ENCODE results near the gene HSD17B14.
A peak's percentile ranks its signal among the peaks of the same experiment; 100 is the strongest.
"Not testable (repeated sequence)": the region's sequence is repeated elsewhere in the genome, so short reads cannot be mapped to it uniquely, and the experiment has no call there.

HSD17B14 gene

GRCh38 chr19:48872182-48872883, 36.0 kb upstream of the HSD17B14 start, which contains the start of gene PPP1R15A:
Gene PPP1R15A, plus strand, starts transcription at chr19:48872421. Its CDS starts 813 bp downstream, at chr19:48873234.
- H3K27me3 Mint-ChIP-seq (ENCODE audit: low read depth), result peaks cover 2% of the 10 kb centered on the region
- no peaks in the 10 kb centered on the region for H3K9me3 Mint-ChIP-seq
- DNase-seq (ENCODE audit: low spot score), result peak; percentile 99
- H3K36me3 Mint-ChIP-seq (ENCODE audit: low read depth), result peaks cover 39% of the 10 kb centered on the region
- H3K4me1 Mint-ChIP-seq (ENCODE audit: low read depth), result peaks cover 41% of the 10 kb centered on the region
- H3K4me3 Mint-ChIP-seq, result peak within 1 kb of the TSS; percentile 100
- peak within 1 kb of the TSS; percentile 100 for H3K27ac Mint-ChIP-seq

- Mint-ChIP-seq H3K27ac (peak overlapping the region; percentile 100), H3K4me1 (ENCODE audit: low read depth) (peaks cover 41% of the 10 kb centered on the region), H3K4me3 (peak overlapping the region; percentile 100), H3K36me3 (ENCODE audit: low read depth) (peaks cover 39% of the 10 kb centered on the region)
- not testable (repeated sequence) for H3K9me3 Mint-ChIP-seq; DNase-seq (ENCODE audit: low spot score); H3K27me3 Mint-ChIP-seq (ENCODE audit: low read depth)
Measured at GRCh38 chr19:48871471-48872181, 35.3 kb upstream of the HSD17B14 start.

GRCh38 chr19:48870048-48870447, 33.8 kb upstream of the HSD17B14 start:
- Mint-ChIP-seq H3K4me1 (ENCODE audit: low read depth) (peaks cover 28% of the 10 kb centered on the region), H3K27me3 (ENCODE audit: low read depth) (peaks cover 5% of the 10 kb centered on the region), H3K36me3 (ENCODE audit: low read depth) (peaks cover 25% of the 10 kb centered on the region), H3K9me3 (no peaks in the 10 kb centered on the region), H3K4me3 (no peak overlapping the region), H3K27ac (no peak overlapping the region)
- DNase-seq (ENCODE audit: low spot score), result no peak

GRCh38 chr19:48868114-48868886, 32.0 kb upstream of the HSD17B14 start, which contains the start of gene PLEKHA4:
Gene PLEKHA4, minus strand, starts transcription at chr19:48868617. Its CDS starts 997 bp downstream, at chr19:48867620.
- H3K4me3 Mint-ChIP-seq, result no peak within 1 kb of the TSS
- H3K9me3 Mint-ChIP-seq, result no peaks in the 10 kb centered on the region
- no peak within 1 kb of the TSS for H3K27ac Mint-ChIP-seq
- no peak for DNase-seq (ENCODE audit: low spot score)
- H3K27me3 Mint-ChIP-seq (ENCODE audit: low read depth), result peaks cover 5% of the 10 kb centered on the region
- H3K36me3 Mint-ChIP-seq (ENCODE audit: low read depth), result peaks cover 8% of the 10 kb centered on the region
- peaks cover 14% of the 10 kb centered on the region for H3K4me1 Mint-ChIP-seq (ENCODE audit: low read depth)

GRCh38 chr19:48867746-48868113, 31.4 kb upstream of the HSD17B14 start:
- H3K4me1 Mint-ChIP-seq (ENCODE audit: low read depth), result peaks cover 8% of the 10 kb centered on the region
- no peaks in the 10 kb centered on the region for H3K9me3 Mint-ChIP-seq
- H3K27me3 Mint-ChIP-seq (ENCODE audit: low read depth), result peaks cover 5% of the 10 kb centered on the region
- H3K27ac Mint-ChIP-seq, result no peak overlapping the region
- H3K4me3 Mint-ChIP-seq, result no peak overlapping the region
- DNase-seq (ENCODE audit: low spot score), result no peak
- H3K36me3 Mint-ChIP-seq (ENCODE audit: low read depth), result peaks cover 4% of the 10 kb centered on the region

- no peaks in the 10 kb centered on the region for H3K9me3 Mint-ChIP-seq
- peaks cover 6% of the 10 kb centered on the region for H3K4me1 Mint-ChIP-seq (ENCODE audit: low read depth)
- no peak overlapping the region for H3K4me3 Mint-ChIP-seq
- peaks cover 5% of the 10 kb centered on the region for H3K27me3 Mint-ChIP-seq (ENCODE audit: low read depth)
- no peak overlapping the region for H3K27ac Mint-ChIP-seq
- DNase-seq (ENCODE audit: low spot score), result no peak
- peaks cover 1% of the 10 kb centered on the region for H3K36me3 Mint-ChIP-seq (ENCODE audit: low read depth)
Measured at GRCh38 chr19:48867123-48867745, 30.9 kb upstream of the HSD17B14 start.

- no peak overlapping the region for H3K27ac Mint-ChIP-seq
- peaks cover 5% of the 10 kb centered on the region for H3K27me3 Mint-ChIP-seq (ENCODE audit: low read depth)
Measured at GRCh38 chr19:48866692-48867091, 30.4 kb upstream of the HSD17B14 start.

GRCh38 chr19:48862827-48863226, 26.5 kb upstream of the HSD17B14 start:
- Mint-ChIP-seq H3K4me1 (ENCODE audit: low read depth) (peaks cover 1% of the 10 kb centered on the region), H3K4me3 (no peak overlapping the region), H3K9me3 (no peaks in the 10 kb centered on the region), H3K27ac (no peak overlapping the region), H3K27me3 (ENCODE audit: low read depth) (peaks cover 5% of the 10 kb centered on the region), H3K36me3 (ENCODE audit: low read depth) (no peaks in the 10 kb centered on the region)
- DNase-seq (ENCODE audit: low spot score), result no peak

More at GRCh38 chr19:48866692-48867091, 30.4 kb upstream of the HSD17B14 start:
- DNase-seq (ENCODE audit: low spot score), result no peak
- Mint-ChIP-seq H3K4me1 (ENCODE audit: low read depth) (peaks cover 3% of the 10 kb centered on the region), H3K9me3 (no peaks in the 10 kb centered on the region), H3K36me3 (ENCODE audit: low read depth) (no peaks in the 10 kb centered on the region), H3K4me3 (no peak overlapping the region)

- Mint-ChIP-seq H3K4me1 (ENCODE audit: low read depth) (peaks cover 1% of the 10 kb centered on the region), H3K36me3 (ENCODE audit: low read depth) (no peaks in the 10 kb centered on the region), H3K27ac (no peak overlapping the region), H3K9me3 (no peaks in the 10 kb centered on the region), H3K27me3 (ENCODE audit: low read depth) (peaks cover 3% of the 10 kb centered on the region), H3K4me3 (no peak overlapping the region)
- no peak for DNase-seq (ENCODE audit: low spot score)
Measured at GRCh38 chr19:48861313-48861712, 25.0 kb upstream of the HSD17B14 start.

- Mint-ChIP-seq H3K27ac (no peak overlapping the region), H3K36me3 (ENCODE audit: low read depth) (no peaks in the 10 kb centered on the region), H3K9me3 (no peaks in the 10 kb centered on the region), H3K4me3 (peak overlapping the region; percentile 9), H3K27me3 (ENCODE audit: low read depth) (peaks cover 2% of the 10 kb centered on the region), H3K4me1 (ENCODE audit: low read depth) (peaks cover 1% of the 10 kb centered on the region)
- DNase-seq (ENCODE audit: low spot score), result no peak
Measured at GRCh38 chr19:48859711-48860572, 23.7 kb upstream of the HSD17B14 start.

- DNase-seq (ENCODE audit: low spot score), result peak; percentile 71
- peaks cover 2% of the 10 kb centered on the region for H3K27me3 Mint-ChIP-seq (ENCODE audit: low read depth)
- H3K9me3 Mint-ChIP-seq, result no peaks in the 10 kb centered on the region
- no peaks in the 10 kb centered on the region for H3K36me3 Mint-ChIP-seq (ENCODE audit: low read depth)
- peaks cover 1% of the 10 kb centered on the region for H3K4me1 Mint-ChIP-seq (ENCODE audit: low read depth)
- H3K27ac Mint-ChIP-seq, result peak overlapping the region; percentile 83
- peak overlapping the region; percentile 90 for H3K4me3 Mint-ChIP-seq
Measured at GRCh38 chr19:48858984-48859710, 22.9 kb upstream of the HSD17B14 start.

GRCh38 chr19:48856921-48857320, 20.6 kb upstream of the HSD17B14 start:
- H3K36me3 Mint-ChIP-seq (ENCODE audit: low read depth), result no peaks in the 10 kb centered on the region
- no peak overlapping the region for H3K4me3 Mint-ChIP-seq
- no peak overlapping the region for H3K27ac Mint-ChIP-seq
- peaks cover 1% of the 10 kb centered on the region for H3K4me1 Mint-ChIP-seq (ENCODE audit: low read depth)
- no peaks in the 10 kb centered on the region for H3K9me3 Mint-ChIP-seq
- DNase-seq (ENCODE audit: low spot score), result no peak
- peaks cover 2% of the 10 kb centered on the region for H3K27me3 Mint-ChIP-seq (ENCODE audit: low read depth)

Measured in T-helper 2 cell treated with Interferon-gamma antibody and Interleukin-4, amounts not matched to agents 5 μg/mL and 100 μg/mL, for 36 hours (primary cell).